IPS-15b (cell line): ENCODE measurements around the gene P2RY11.

ENCODE experiments used
- H3K27me3 ChIP-seq: one replicate; pipeline ENCODE4 v1.6.1; 2013; ENCODE audit warnings: low read length; ENCODE audit not compliant: control insufficient read depth, insufficient read depth
- H3K36me3 ChIP-seq: one replicate; pipeline ENCODE4 v1.6.1; 2013; ENCODE audit warnings: low read length; ENCODE audit not compliant: control insufficient read depth, insufficient read depth
- H3K4me1 ChIP-seq: one replicate; pipeline ENCODE4 v1.6.1; 2013; ENCODE audit warnings: mild to moderate bottlenecking, low read length; ENCODE audit not compliant: control insufficient read depth, insufficient read depth
- H3K4me3 ChIP-seq: one replicate; pipeline ENCODE4 v1.5.1; 2013; ENCODE audit warnings: low read depth, low read length
- H3K9ac ChIP-seq: one replicate; pipeline ENCODE4 v1.6.1; 2013; ENCODE audit warnings: low read depth, mild to moderate bottlenecking, low read length
- H3K9me3 ChIP-seq: one replicate; pipeline ENCODE4 v1.6.1; 2013; ENCODE audit warnings: mild to moderate bottlenecking, low read length; ENCODE audit not compliant: control insufficient read depth, insufficient read depth

Gene P2RY11

GRCh38 chr19:10109528-10109927, 2.0 kb upstream of the P2RY11 start:
- Histone ChIP-seq H3K9me3 (no peaks in the 10 kb centered on the region), H3K4me3 (no peak overlapping the region), H3K4me1 (peaks cover 3% of the 10 kb centered on the region), H3K27me3 (no peaks in the 10 kb centered on the region), H3K36me3 (peaks cover 45% of the 10 kb centered on the region), H3K9ac (no peak overlapping the region)

DNA sequence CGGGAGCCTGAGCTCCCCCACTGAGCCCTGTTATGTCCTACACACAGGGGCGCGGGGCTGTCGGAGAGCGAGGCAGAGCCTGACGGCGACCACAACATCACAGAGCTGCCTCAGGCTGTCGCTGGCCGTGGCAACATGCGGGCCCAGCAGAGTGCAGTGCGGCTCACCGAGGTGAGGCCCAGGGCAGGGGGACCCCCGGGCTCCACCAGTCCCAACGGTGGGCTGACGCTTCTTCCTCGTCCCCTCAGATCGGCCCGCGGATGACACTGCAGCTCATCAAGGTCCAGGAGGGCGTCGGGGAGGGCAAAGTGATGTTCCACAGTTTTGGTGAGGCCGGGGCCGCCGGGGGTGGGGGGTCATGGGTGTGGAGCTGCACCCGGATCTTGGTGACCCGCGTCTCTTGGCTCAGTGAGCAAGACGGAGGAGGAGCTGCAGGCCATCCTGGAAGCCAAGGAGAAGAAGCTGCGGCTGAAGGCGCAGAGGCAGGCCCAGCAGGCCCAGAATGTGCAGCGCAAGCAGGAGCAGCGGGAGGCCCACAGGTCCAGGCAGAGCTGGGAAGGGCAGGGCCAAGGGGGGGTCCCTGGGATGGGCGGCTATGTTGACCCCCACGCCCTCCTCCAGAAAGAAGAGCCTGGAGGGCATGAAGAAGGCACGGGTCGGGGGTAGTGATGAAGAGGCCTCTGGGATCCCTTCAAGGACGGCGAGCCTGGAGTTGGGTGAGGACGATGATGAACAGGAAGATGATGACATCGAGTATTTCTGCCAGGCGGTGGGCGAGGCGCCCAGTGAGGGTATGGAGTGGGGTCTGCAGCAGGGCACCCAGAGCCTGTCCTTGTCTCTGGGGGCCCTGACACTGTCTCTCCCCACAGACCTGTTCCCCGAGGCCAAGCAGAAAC, 1.2 kb upstream of the P2RY11 start:
- no peak overlapping the region for H3K4me3 ChIP-seq
- H3K36me3 ChIP-seq = peaks cover 51% of the 10 kb centered on the region
- H3K4me1 ChIP-seq = peaks cover 3% of the 10 kb centered on the region

GRCh38 chr19:10110972-10111317, 548 bp upstream of the P2RY11 start:
- H3K9ac ChIP-seq = no peak overlapping the region
- H3K4me1 ChIP-seq = peaks cover 3% of the 10 kb centered on the region

More for the DNA sequence above, 1.2 kb upstream of the P2RY11 start:
- Histone ChIP-seq H3K9ac (no peak overlapping the region), H3K9me3 (no peaks in the 10 kb centered on the region), H3K27me3 (no peaks in the 10 kb centered on the region)

DNA sequence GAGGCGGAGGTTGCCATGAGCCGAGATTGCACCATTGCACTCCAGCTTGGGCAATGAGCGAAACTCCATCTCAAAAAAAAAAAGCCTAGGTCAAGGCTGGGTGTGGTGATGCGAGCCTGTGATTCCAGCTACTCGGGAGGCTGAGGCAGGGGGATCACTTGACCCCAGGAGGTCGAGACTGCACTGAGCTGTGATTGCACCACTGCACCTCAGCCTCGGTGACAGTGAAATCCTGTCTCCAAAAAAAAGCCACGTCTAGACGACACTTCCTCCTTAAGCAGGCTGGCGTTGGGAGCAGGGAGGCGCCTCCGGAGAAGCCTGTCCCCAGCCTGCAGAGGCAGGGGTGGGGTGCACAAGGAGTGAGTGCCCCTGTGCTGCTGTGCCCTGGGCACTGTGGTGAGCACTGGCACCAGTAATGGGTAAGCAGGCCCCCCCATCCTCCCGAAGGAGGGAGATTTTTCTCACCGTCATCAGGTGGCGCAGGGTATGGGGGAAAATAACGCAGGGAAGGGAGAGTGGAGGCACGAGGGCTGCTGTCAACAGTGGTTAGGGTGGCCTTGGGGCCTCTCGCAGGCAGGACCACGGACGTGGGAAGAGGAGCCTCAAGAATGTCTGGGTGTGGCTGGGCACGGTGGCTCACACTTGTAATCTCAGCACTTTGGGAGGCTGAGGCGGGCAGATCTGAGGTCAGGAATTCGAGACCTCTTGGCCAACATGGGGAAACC, 706 bp downstream of the P2RY11 start:
- no peaks in the 10 kb centered on the region for H3K27me3 ChIP-seq
- peaks cover 2% of the 10 kb centered on the region for H3K4me1 ChIP-seq
- H3K36me3 ChIP-seq = peaks cover 67% of the 10 kb centered on the region
- no peak overlapping the region for H3K4me3 ChIP-seq
- no peaks in the 10 kb centered on the region for H3K9me3 ChIP-seq
- no peak overlapping the region for H3K9ac ChIP-seq

More at GRCh38 chr19:10110972-10111317, 548 bp upstream of the P2RY11 start:
- H3K27me3 ChIP-seq = no peaks in the 10 kb centered on the region
- H3K9me3 ChIP-seq = no peaks in the 10 kb centered on the region
- no peak overlapping the region for H3K4me3 ChIP-seq
- peaks cover 57% of the 10 kb centered on the region for H3K36me3 ChIP-seq

DNA sequence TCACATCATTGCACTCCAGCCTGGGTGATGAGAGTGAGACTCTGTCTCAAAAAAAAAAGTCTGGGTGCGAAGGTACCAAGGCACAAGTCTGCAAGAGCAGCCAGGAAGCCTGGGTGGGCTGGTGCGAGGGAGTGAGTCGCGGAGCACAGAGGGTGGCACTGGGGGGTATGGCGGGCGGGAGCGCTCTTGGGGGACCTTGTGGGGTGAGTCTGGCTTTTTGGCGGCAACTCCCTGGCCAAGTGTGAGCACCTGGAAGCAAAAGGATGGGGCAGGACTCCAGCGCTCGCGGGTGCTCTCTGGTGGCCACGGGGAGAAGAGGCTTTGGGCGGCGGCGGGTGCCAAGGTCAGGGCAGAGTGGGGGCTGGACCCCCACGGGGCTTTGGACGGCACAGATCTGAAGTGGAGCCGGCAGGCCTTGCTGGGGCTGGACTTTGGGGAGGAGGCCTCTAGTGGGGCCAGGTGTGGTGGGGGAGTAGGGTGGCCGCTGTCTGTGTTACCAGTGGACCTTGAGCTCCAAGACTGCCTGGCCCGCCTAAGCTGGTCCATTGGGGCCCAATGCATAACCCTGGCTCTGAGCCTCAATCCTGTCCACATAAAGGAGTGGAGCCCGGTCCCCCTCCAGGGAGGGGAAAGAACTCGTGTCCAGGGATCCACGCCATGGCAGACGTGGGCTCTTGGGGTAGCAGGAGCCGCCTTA, 1.6 kb downstream of the P2RY11 start:
- Histone ChIP-seq H3K36me3 (peaks cover 65% of the 10 kb centered on the region), H3K9me3 (no peaks in the 10 kb centered on the region), H3K4me3 (no peak overlapping the region), H3K9ac (no peak overlapping the region), H3K4me1 (no peaks in the 10 kb centered on the region), H3K27me3 (no peaks in the 10 kb centered on the region)

- Histone ChIP-seq H3K36me3 (peaks cover 60% of the 10 kb centered on the region), H3K27me3 (no peaks in the 10 kb centered on the region), H3K4me3 (no peak overlapping the region), H3K4me1 (no peaks in the 10 kb centered on the region), H3K9me3 (no peaks in the 10 kb centered on the region), H3K9ac (no peak overlapping the region)
Measured at GRCh38 chr19:10113592-10113963, 2.1 kb downstream of the P2RY11 start.

GRCh38 chr19:10113964-10114650, 2.6 kb downstream of the P2RY11 start:
- Histone ChIP-seq H3K9ac (no peak overlapping the region), H3K4me1 (no peaks in the 10 kb centered on the region), H3K9me3 (no peaks in the 10 kb centered on the region), H3K27me3 (no peaks in the 10 kb centered on the region), H3K36me3 (peaks cover 59% of the 10 kb centered on the region), H3K4me3 (no peak overlapping the region)

GRCh38 chr19:10114651-10115391, 3.3 kb downstream of the P2RY11 start:
- Histone ChIP-seq H3K4me1 (no peaks in the 10 kb centered on the region), H3K9me3 (no peaks in the 10 kb centered on the region), H3K4me3 (no peak overlapping the region), H3K36me3 (peaks cover 55% of the 10 kb centered on the region), H3K27me3 (no peaks in the 10 kb centered on the region), H3K9ac (no peak overlapping the region)

DNA sequence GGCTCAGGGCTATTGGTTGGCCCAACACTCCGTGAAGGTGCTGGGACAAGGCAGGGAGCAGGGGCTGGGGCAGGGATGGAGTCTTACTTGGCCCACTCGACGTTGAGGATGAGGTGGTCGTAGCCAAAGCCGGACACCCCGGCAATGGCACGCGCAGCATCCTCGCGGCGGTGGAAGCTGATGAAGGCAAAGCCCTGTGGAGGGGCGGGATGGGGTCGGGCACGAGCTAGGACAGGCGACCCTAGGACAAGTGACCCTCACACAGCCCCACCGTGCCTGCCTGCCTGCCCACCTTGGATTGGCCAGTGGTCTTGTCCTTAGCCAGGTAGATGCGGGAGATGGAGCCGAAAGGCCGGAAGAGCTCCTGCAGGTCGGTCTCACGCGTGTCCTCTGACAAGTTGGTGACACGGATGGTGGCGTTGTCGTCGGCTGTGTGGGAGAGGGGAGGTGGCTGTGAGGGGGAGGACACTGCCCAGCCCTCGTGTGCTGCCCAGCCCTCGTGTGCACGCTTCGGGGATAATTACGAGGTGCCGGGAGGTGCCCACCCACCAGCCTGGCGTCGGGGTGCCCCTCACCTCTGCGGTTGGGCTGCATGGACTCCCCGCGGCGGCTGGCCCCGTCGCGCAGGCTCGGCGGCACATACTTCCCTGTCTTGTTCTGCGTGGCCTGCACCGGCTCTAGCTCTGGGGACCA, 4.0 kb downstream of the P2RY11 start:
- Histone ChIP-seq H3K27me3 (no peaks in the 10 kb centered on the region), H3K4me3 (no peak overlapping the region), H3K9me3 (no peaks in the 10 kb centered on the region), H3K4me1 (no peaks in the 10 kb centered on the region), H3K9ac (no peak overlapping the region), H3K36me3 (peaks cover 48% of the 10 kb centered on the region)

GRCh38 chr19:10116085-10116865, 4.8 kb downstream of the P2RY11 start:
- Histone ChIP-seq H3K9ac (no peak overlapping the region), H3K9me3 (no peaks in the 10 kb centered on the region), H3K36me3 (peaks cover 41% of the 10 kb centered on the region), H3K4me1 (no peaks in the 10 kb centered on the region), H3K4me3 (no peak overlapping the region), H3K27me3 (no peaks in the 10 kb centered on the region)
